Stimulated activated CD4-positive, alpha-beta T cell treated with anti-CD3 and anti-CD28 coated beads, Interleukin-15, amount 100 ng/mL, for 24 hours (primary cell): ENCODE measurements around the gene LRRC4C.

Experiments
- DNase-seq: peaks from one replicate; pipeline ENCODE4 v3.0.0-alpha.2; 2020

Gene LRRC4C

DNA sequence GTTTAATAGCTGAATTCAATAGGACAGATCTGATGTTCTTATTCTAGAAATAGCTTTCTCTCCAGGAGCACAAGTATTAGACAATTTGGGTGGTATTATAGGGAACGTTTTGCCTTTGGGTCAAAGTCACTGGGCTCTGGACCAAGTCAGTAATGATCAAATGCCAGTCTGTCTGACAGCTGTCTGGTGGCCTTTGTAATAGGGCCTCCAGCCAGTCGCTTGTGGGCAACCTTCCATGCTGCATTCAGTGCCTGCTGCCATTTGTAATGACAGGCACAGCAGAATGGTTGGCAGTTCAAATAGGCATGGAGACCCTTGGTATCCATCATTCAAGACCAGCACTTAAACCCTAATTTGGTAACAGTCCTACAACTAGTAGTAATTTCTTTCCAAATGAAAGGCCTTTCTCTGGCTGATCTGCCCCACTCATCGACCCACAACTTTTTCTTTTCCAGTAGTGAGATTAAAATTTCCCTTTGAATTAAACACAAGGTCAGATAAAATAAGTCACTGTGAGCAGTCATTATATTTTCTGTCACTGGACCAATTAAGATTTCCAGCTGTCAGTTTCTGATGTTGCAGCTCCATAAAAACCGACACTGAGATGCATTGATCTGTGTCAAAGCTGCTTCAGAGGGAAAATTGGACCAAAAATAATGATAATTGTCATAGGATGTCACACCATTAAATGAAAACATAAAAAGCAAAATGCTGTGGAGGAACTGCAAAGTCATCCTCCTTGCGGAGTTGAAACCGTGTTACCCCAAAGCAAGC lies 1038.1 kb downstream of the LRRC4C start:
- no peak for DNase-seq

- no peak for DNase-seq
Measured at GRCh38 chr11:40417627-40418026, 1041.8 kb downstream of the LRRC4C start.

DNA sequence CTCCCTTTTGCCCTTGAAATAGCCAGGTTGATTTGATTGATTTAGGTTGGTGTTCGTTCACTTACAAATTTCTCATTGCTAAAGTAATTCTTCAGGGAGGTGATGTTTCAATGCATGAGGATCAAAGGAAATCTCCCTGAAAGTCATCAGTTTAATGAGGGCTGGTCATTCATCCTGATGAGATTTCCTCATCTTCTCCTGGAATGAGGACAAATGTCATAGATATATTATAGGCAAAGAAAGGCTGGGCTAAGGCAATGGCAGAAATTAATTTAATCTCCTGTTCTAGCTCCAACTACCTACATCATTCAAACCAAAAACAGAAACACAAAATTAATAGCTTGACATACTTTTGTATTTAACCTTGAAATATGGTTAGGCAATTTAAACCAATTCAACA lies 1052.1 kb downstream of the LRRC4C start:
- no peak for DNase-seq

GRCh38 chr11:40405614-40406013 lies 1053.8 kb downstream of the LRRC4C start:
- no peak for DNase-seq

GRCh38 chr11:40403321-40403720 lies 1056.1 kb downstream of the LRRC4C start:
- no peak for DNase-seq

DNA sequence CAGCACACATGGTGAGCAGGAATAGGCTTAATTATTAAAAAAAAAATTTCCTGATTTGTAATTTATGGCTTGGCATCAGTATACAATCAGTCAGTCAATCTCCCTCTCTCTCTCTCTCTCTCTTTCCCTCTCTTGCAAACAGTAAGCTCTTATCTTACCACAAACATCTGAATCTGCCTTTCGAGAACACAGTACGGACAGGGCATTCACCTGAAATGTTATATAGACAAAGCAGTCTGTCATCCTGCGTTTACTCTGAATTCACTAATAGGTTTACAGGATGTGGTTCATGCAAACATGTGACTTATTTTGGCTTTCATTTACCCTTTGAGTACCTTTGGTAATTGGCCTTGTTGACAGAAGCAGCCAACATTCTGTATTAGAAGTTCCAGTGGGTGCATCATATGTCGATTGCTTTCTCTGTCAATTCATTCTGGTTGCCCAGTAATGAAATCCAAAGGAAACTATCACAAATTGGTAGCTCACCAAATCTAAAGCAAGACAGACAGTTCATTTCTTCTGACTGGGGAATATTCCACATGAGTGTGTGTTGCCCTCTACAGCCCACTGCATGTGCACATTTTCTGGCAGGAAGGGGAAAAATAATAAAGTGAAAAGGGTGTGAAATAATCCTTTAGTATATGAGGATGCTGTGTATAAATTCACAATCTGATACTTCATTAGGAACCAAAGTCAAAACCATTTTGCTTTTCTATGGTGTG lies 1058.2 kb downstream of the LRRC4C start:
- DNase-seq, result no peak

GRCh38 chr11:40397141-40397540 lies 1062.3 kb downstream of the LRRC4C start:
- no peak for DNase-seq

DNA sequence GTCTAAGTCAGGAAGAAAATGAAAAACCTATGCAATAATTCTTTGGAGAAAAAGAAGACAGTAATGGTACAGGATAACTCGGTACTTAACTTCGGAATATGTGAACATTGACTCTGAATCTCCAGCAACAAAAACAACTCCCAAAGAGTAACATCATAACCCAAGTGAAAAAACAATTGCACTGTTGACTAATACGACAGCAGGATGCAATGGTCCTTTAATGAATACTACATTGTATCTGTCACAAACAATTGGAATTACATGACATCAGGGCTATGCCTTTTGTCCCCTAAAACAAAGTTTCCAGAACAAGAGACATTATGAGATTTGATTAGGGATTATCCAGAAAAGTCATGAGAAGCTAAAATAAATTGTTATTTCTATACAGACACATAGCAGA lies 1065.9 kb downstream of the LRRC4C start:
- DNase-seq, result no peak

- no peak for DNase-seq
Measured at GRCh38 chr11:40391679-40392078, 1067.8 kb downstream of the LRRC4C start.

GRCh38 chr11:40388097-40388818 lies 1071.2 kb downstream of the LRRC4C start:
- no peak for DNase-seq

DNA sequence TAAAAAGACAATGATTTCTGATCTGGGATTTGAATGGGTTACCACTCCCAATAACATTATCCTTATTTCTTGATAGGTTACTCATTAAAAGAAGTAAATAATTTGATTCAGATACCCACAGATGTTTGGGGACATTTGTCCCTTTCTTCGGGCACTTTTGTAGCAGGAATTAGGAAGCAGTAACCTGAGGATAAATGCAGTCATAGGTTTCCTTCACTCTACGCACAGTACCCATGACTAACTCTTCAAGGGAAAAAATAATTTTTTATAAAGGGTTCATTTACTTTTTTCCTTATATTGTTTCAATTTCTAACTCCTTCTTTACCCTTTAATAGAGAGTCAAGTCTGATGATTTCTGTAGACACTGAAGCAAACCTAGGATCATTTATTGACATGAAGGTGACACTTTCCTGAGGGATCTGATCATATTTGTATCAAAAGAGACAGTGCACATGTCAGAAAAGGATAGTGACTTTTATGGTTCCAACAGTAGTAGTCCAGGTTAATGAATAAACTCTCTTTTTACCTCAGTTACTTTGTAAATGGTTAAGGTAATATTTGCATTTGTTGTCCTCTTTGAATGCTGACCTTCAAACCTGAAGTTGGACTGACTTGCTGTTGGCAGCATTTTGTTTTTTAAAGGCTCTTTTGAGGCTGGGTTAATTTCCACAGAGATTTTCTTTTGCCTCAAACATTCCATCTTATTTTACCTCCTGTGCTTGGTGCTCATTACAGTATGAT lies 1072.0 kb downstream of the LRRC4C start:
- DNase-seq, result no peak

DNA sequence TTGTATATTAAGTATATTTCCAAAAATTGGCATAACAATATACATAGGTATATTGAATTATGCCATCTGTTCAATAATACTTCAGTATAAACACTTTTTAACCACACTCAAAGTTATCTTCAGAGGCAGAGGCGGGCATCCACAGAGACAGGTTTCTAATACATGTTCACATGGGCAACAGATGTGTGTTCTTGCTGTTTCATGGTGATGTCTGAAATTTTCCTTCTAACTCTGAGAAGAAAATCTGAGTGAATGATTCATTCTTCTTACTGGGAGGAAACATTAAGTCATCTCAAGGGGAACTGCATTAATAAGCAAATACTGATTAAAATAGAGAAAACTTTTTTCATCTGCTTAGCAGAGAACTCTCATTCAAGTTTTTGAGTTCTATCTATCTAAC lies 1074.5 kb downstream of the LRRC4C start:
- DNase-seq, result no peak

GRCh38 chr11:40381481-40381880 lies 1078.0 kb downstream of the LRRC4C start:
- DNase-seq, result no peak

GRCh38 chr11:40380835-40381234 lies 1078.6 kb downstream of the LRRC4C start:
- no peak for DNase-seq

DNA sequence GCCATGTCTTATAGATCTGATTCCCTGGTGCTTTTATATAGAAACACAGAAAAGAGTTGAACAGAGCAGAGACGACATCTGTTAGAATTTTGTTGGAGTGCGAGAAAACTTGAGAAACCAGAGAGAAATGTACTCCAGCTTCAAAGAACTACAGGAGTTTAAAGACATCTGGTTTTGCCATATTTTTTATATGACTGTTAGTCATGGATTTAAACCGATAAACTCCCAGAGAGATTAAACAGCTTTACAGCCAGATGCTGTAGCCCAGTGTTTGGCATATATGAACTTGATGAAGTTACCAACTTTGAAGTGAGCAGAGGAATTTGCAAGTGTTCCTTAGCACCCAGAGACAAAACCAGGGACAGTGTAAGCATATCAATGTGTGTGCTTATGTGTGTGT lies 1083.1 kb downstream of the LRRC4C start:
- no peak for DNase-seq

DNA sequence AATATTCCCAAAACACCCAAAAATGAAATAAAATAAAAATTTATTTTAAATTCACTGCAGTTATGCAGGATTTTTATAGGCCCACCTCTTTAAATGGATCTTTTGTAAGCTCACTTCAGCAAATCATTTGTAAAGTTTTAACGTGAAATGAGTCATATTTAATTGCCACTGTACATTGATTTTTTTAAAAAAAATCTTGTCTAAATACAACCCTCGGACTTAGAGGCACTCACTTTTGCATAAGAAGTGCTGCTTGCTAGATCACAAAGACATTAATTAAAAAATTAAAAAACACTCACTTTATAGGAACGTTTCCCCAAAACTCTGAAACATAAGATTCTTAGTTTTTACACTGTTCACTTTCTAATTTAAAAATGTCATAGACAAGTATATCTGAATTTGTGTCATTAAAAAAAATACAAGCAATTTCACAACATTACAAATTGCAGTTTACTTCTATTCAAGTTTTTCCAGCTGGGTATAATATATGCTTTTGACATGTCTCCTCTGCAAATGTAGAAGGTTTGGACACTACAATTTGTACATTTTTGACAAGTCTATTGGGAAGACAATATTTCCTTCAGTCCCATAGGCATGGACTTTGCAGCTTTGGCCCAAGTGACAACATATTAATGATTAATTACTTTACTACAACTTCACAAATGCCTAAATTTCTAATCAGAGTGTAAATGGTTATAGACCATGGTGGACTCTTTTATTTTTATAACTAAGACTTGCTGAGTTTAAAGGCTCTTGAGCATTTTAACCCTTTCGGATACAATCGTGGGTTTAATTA lies 1088.4 kb downstream of the LRRC4C start:
- DNase-seq, result no peak

GRCh38 chr11:40360206-40360798 lies 1099.2 kb downstream of the LRRC4C start:
- DNase-seq, result no peak

DNA sequence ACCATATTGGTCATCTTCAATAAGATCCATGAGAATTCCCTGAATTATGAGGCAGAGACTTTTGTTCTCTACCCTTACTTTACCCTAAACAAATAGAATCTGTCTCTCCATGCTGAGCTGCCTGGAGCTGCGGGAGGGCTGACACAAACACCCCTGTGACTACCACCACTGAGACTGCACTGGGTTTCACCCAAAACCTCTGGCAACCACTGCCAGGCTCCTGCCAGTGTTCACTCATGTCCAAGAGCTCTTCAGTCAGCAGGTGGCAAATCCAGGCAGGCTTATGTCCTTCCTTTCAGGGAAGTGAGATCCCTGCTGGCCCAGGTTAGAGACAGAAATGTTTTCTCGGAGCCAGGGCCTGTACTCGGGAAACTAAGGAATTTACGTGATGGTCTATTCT lies 1105.3 kb downstream of the LRRC4C start:
- DNase-seq, result no peak

- DNase-seq, result no peak
Measured at GRCh38 chr11:40340911-40341310, 1118.5 kb downstream of the LRRC4C start.

DNA sequence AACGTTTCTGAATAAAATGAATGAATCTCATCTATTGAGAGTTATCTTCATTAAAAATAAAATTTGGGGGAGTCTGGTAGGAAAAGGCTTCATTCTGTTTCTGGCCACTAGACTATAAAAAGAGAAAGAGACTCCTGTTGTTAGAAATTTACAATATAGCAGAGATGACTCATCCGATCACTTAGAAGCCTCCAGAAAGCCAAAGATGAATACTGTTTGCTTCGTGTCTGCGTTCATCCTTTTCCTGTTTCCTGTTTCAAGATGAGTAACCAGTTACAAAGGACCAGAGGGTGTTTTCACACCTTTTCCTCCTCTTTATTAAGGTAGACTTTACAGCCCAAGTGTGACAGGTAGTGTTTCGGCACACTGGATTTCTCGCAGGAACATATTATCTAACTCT lies 1120.7 kb downstream of the LRRC4C start:
- no peak for DNase-seq

DNA sequence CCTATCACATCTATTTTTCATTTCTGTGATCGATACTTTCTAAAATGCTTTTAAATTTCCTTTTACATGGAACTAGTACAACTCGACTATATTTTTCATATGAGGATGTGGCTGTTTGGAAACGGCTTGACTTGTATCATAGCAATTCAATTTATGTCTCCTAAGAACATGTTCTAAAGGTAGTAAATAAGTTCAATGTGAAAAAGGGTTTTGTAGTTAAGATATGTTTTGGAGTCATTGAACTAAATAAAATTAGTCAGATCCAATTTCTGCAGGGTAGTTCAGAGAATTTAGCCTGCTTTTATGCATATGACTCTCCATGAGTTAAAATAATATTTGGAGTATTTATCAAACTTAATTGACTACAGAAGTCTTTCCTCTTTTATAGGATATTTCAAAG lies 1121.4 kb downstream of the LRRC4C start:
- DNase-seq, result no peak

DNA sequence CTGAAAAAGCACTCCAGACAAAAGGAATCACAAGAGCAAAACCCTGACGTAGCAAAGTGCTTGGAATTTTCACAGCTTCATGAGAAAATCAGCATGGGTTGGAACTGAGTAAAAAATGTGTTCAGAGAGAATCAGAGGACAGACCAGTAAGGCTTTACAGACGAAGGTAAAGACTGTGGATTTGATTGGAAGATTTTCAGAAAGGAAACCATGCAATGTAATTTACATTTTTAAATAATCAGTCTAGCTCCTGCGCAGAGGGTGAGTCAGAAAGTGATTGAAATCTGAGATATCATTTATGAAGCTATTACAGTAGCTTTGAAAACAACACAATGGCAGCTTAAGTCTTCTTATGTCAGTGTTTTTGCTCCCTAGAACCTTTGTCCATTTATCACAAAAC lies 1122.3 kb downstream of the LRRC4C start:
- DNase-seq, result no peak
